IMR-90 (cell line): ENCODE data around the gene MRPL49. TPM values are rescaled to one million over a fixed set of nuclear protein-coding genes. Genes with fewer than 3 reads are reported as not detected.

Experiments
- ATAC-seq: fragments of 200-7000 bp; cut with Tn5 transposase; 2 replicates; pipeline ENCODE4 v1.9.1; 2020; ENCODE audit warnings: low read depth, mild to moderate bottlenecking, moderate library complexity
- BruUV-seq: library from RNA; stranded (reverse); fragments of 400-500 nt; replicated peaks from 2 replicates; lab custom pipeline; 2021; lab: Mats Ljungman, UMichigan
- CTCF ChIA-PET: fragments of 300-600 bp; formaldehyde crosslinking; extraction: SDS; loops from one replicate; lab custom pipeline; 2021; ENCODE audit warnings: antibody characterized with exemption; lab: Yijun Ruan, JAX
- POLR2A ChIA-PET: fragments of 300-600 bp; sonication (Branson Sonifier 250); formaldehyde crosslinking; loops from one replicate; lab custom pipeline; 2022; ENCODE audit warnings: antibody characterized with exemption; ENCODE audit not compliant: unreplicated experiment; lab: Charles Lee
- DNase-seq: peaks from one replicate; pipeline ENCODE4 v3.0.0; 2013
- H2AFZ ChIP-seq: replicated peaks from 2 replicates; pipeline ENCODE3; 2013; ENCODE audit warnings: low read length, mild to moderate bottlenecking; ENCODE audit not compliant: poor library complexity
- H2AK5ac ChIP-seq: 2 replicates; pipeline ENCODE4 v1.6.1; 2013; ENCODE audit warnings: low read depth, low read length, inconsistent platforms
- H2AK9ac ChIP-seq: replicated peaks from 2 replicates; pipeline ENCODE3; 2013; ENCODE audit warnings: mild to moderate bottlenecking, low read depth, low read length, moderate library complexity; ENCODE audit not compliant: poor library complexity
- H2BK120ac ChIP-seq: 2 replicates; pipeline ENCODE4 v1.6.1; 2013; ENCODE audit warnings: low read depth, low read length, inconsistent platforms
- H2BK15ac ChIP-seq: 3 replicates; pipeline ENCODE4 v1.6.1; 2013; ENCODE audit warnings: low read depth, low read length, inconsistent platforms
- H2BK20ac ChIP-seq: 2 replicates; pipeline ENCODE4 v1.6.1; 2013; ENCODE audit warnings: low read depth, mild to moderate bottlenecking, inconsistent platforms, low read length, moderate library complexity
- H2BK5ac ChIP-seq: 2 replicates; pipeline ENCODE4 v1.6.1; 2013; ENCODE audit warnings: mild to moderate bottlenecking, low read depth, low read length, inconsistent platforms; ENCODE audit not compliant: poor library complexity, severe bottlenecking
- H3K14ac ChIP-seq: replicated peaks from 2 replicates; pipeline ENCODE4 v1.6.1; 2013; ENCODE audit warnings: low read depth, low read length, inconsistent platforms
- H3K18ac ChIP-seq: 2 replicates; pipeline ENCODE4 v1.6.1; 2013; ENCODE audit warnings: low read depth, low read length, control low read depth
- H3K23ac ChIP-seq: 2 replicates; pipeline ENCODE4 v1.6.1; 2013; ENCODE audit warnings: low read depth, low read length, inconsistent platforms
- H3K27ac ChIP-seq: 2 replicates; pipeline ENCODE4 v1.5.1; 2013; ENCODE audit warnings: mild to moderate bottlenecking, control low read depth, low read length; ENCODE audit not compliant: insufficient read depth
- H3K27me3 ChIP-seq: 2 replicates; pipeline ENCODE4 v1.6.1; 2013; ENCODE audit warnings: low read length; ENCODE audit not compliant: control insufficient read depth, insufficient read depth
- H3K36me3 ChIP-seq: 2 replicates; pipeline ENCODE4 v1.6.1; 2013; ENCODE audit warnings: low read length, mixed read lengths; ENCODE audit not compliant: control insufficient read depth, insufficient read depth
- H3K4ac ChIP-seq: 2 replicates; pipeline ENCODE4 v1.6.1; 2013; ENCODE audit warnings: low read depth, low read length, inconsistent platforms
- H3K4me1 ChIP-seq: 2 replicates; pipeline ENCODE4 v1.6.1; 2013; ENCODE audit warnings: low read length, mixed read lengths; ENCODE audit not compliant: control insufficient read depth, insufficient read depth
- H3K4me2 ChIP-seq: 2 replicates; pipeline ENCODE4 v1.6.1; 2013; ENCODE audit warnings: low read depth, mild to moderate bottlenecking, control low read depth, low read length, moderate library complexity
- H3K4me3 ChIP-seq: 2 replicates; pipeline ENCODE4 v1.5.1; 2013; ENCODE audit warnings: low read depth, mild to moderate bottlenecking, control low read depth, low read length, moderate library complexity; ENCODE audit not compliant: insufficient read depth
- H3K56ac ChIP-seq: 2 replicates; pipeline ENCODE4 v1.6.1; 2013; ENCODE audit warnings: low read length, inconsistent platforms; ENCODE audit not compliant: insufficient read depth; ENCODE audit errors: extremely low read depth
- H3K79me1 ChIP-seq, 2 experiments: 2 replicates each; pipeline ENCODE4 v1.6.1; 2013; ENCODE audit warnings: low read length in 2 of 2, inconsistent platforms in 1 of 2, low read depth in 1 of 2
- H3K9ac ChIP-seq: 2 replicates; pipeline ENCODE4 v1.6.1; 2013; ENCODE audit warnings: low read depth, low read length, control low read depth
- H3K9me1 ChIP-seq: 2 replicates; pipeline ENCODE4 v1.6.1; 2013; ENCODE audit warnings: low read length, inconsistent platforms; ENCODE audit not compliant: insufficient read depth
- H3K9me3 ChIP-seq: 2 replicates; pipeline ENCODE4 v1.6.1; 2013; ENCODE audit warnings: low read length; ENCODE audit not compliant: control insufficient read depth, insufficient read depth
- H4K20me1 ChIP-seq: 2 replicates; pipeline ENCODE4 v1.6.1; 2013; ENCODE audit warnings: low read length, inconsistent platforms; ENCODE audit not compliant: insufficient read depth
- H4K5ac ChIP-seq: 2 replicates; pipeline ENCODE4 v1.6.1; 2013; ENCODE audit warnings: mild to moderate bottlenecking, low read depth, low read length, control low read depth
- H4K8ac ChIP-seq, 2 experiments: 2 replicates each; pipeline ENCODE4 v1.6.1; 2013; ENCODE audit warnings: low read depth in 2 of 2, low read length in 2 of 2, control low read depth in 1 of 2, inconsistent platforms in 1 of 2
- H4K91ac ChIP-seq: 2 replicates; pipeline ENCODE4 v1.6.1; 2013; ENCODE audit warnings: low read depth, low read length, inconsistent platforms; ENCODE audit not compliant: insufficient read depth
- BHLHE40 ChIP-seq: fragments of 150-350 bp; IDR thresholded peaks from 2 replicates; pipeline ENCODE4 v1.6.1; 2016; ENCODE audit warnings: mild to moderate bottlenecking, low read depth, low read length
- CEBPB ChIP-seq: IDR thresholded peaks from 2 replicates; pipeline ENCODE4 v1.6.1; 2012; ENCODE audit warnings: low read depth, low read length, improper control_type of control experiment
- CHD1 ChIP-seq: IDR thresholded peaks from 2 replicates; pipeline ENCODE4 v1.6.1; 2012; ENCODE audit warnings: low read depth, low read length, improper control_type of control experiment
- FOS ChIP-seq: fragments of 150-350 bp; IDR thresholded peaks from 2 replicates; pipeline ENCODE4 v1.6.1; 2016; ENCODE audit warnings: low read depth, low read length
- MAFK ChIP-seq: IDR thresholded peaks from 2 replicates; pipeline ENCODE4 v1.6.1; 2012; ENCODE audit warnings: low read depth, low read length, improper control_type of control experiment
- MAZ ChIP-seq: IDR thresholded peaks from 2 replicates; pipeline ENCODE4 v1.6.1; 2012; ENCODE audit warnings: low read depth, mild to moderate bottlenecking, low read length, improper control_type of control experiment, moderate library complexity, borderline replicate concordance
- MXI1 ChIP-seq: IDR thresholded peaks from 2 replicates; pipeline ENCODE4 v1.6.1; 2012; ENCODE audit warnings: low read depth, mild to moderate bottlenecking, low read length, moderate library complexity, borderline replicate concordance
- NFE2L2 ChIP-seq: fragments of 150-350 bp; IDR thresholded peaks from 2 replicates; pipeline ENCODE4 v1.6.1; 2016; ENCODE audit warnings: low read depth, mild to moderate bottlenecking, low read length
- POLR2A ChIP-seq: IDR thresholded peaks from 2 replicates; pipeline ENCODE4 v1.6.1; 2012; ENCODE audit warnings: mild to moderate bottlenecking, low read depth, low read length
- RAD21 ChIP-seq: IDR thresholded peaks from 2 replicates; pipeline ENCODE4 v1.6.1; 2012; ENCODE audit warnings: low read length, improper control_type of control experiment
- RCOR1 ChIP-seq: IDR thresholded peaks from 2 replicates; pipeline ENCODE4 v1.6.1; 2012; ENCODE audit warnings: mild to moderate bottlenecking, low read length, improper control_type of control experiment; ENCODE audit not compliant: insufficient replicate concordance
- RFX5 ChIP-seq: IDR thresholded peaks from 2 replicates; pipeline ENCODE4 v1.8.0; 2012; ENCODE audit warnings: low read depth, mild to moderate bottlenecking, low read length, moderate library complexity
- SMC3 ChIP-seq: fragments of 150-350 bp; IDR thresholded peaks from 2 replicates; pipeline ENCODE4 v1.6.1; 2016; ENCODE audit warnings: low read depth, mild to moderate bottlenecking, antibody characterized with exemption, low read length, moderate library complexity
- USF2 ChIP-seq: fragments of 150-350 bp; IDR thresholded peaks from 2 replicates; pipeline ENCODE4 v1.6.1; 2017; ENCODE audit warnings: mild to moderate bottlenecking, antibody characterized with exemption, low read length, low read depth
- WGBS, 2 experiments: methylation state at CpG; one replicate each; pipeline versions ENCODE4 v1.1.5 to v1.1.7; 2013; ENCODE audit warnings: missing lambda C conversion rate in 2 of 2; ENCODE audit not compliant: insufficient read length in 1 of 2; ENCODE audit errors: extremely low coverage in 2 of 2; 5-methylcytosine and 5-hydroxymethylcytosine counted together
- dilution Hi-C: fragments of 300-500 bp; cut with HindIII; formaldehyde crosslinking; loops from one replicate; pipeline ENCODE4 v1.14.3; 2018; ENCODE audit warnings: low sequenced_read_pairs; ENCODE audit not compliant: unreplicated experiment
- in situ Hi-C: fragments of 300-500 bp; cut with MboI; formaldehyde crosslinking; loops from 3 replicates; pipeline ENCODE4 v1.14.3; 2019; ENCODE audit warnings: low sequenced_read_pairs, inconsistent platforms, mixed read lengths
- intact Hi-C: fragments of 100-400 bp; cut with micrococcal nuclease; formaldehyde crosslinking; loops from 2 replicates; pipeline ENCODE4 v1.10.0; 2022
- polyA plus RNA-seq, 3 experiments: library from polyadenylated mRNA; depleted of rRNA; stranded (reverse); fragments of >200 nt; gene quantifications; 2 replicates each; pipeline ENCODE4 v1.2.3, GENCODE V29; 2012; ENCODE audit warnings: low replicate concordance in 1 of 3
- total RNA-seq: library from RNA; depleted of rRNA; stranded (reverse); fragments of >200 nt; gene quantifications from 2 replicates; pipeline ENCODE4 v1.2.3, GENCODE V29; 2012
- TF ChIP-seq, protein P1 (sequence below): fragments of 150-350 bp; IDR thresholded peaks from 2 replicates; pipeline ENCODE4 v1.6.1; 2016; ENCODE audit warnings: low read depth, mild to moderate bottlenecking, low read length, moderate library complexity, borderline replicate concordance
- TF ChIP-seq, protein P2 (sequence below): conservative IDR thresholded peaks from 2 replicates; pipeline ENCODE4 v1.5.1; 2012; ENCODE audit warnings: mild to moderate bottlenecking, low read depth, low read length, improper control_type of control experiment

Gene MRPL49
- total and polyA plus RNA-seq, 2 of the 4 experiments (the other 2 are of a cell fraction), result 55.2 to 56.8 TPM

GRCh38 chr11:65167656-65168055, 45.5 kb downstream of the MRPL49 start:
- Histone ChIP-seq H3K14ac (no peak overlapping the region), H3K27ac (no peak overlapping the region), H4K8ac (no peak overlapping the region), H3K56ac (no peak overlapping the region), H2AK5ac (no peak overlapping the region), H3K79me1 (no peaks in the 10 kb centered on the region), H3K18ac (no peak overlapping the region), H3K23ac (no peak overlapping the region), H3K4me3 (no peak overlapping the region), H4K5ac (no peak overlapping the region), H3K9me1 (peaks cover 10% of the 10 kb centered on the region; the same call in 1 of the 2 replicates), H3K4me1 (peaks cover 10% of the 10 kb centered on the region), H2BK15ac (no peak overlapping the region), H3K4me2 (no peak overlapping the region), H3K9ac (no peak overlapping the region), H2BK5ac (no peak overlapping the region), H4K20me1 (no peaks in the 10 kb centered on the region), H3K36me3 (no peaks in the 10 kb centered on the region), H2AK9ac (no peak overlapping the region), H2BK120ac (no peak overlapping the region), H2BK20ac (no peak overlapping the region), H4K91ac (no peak overlapping the region), H3K27me3 (no peaks in the 10 kb centered on the region), H3K9me3 (no peaks in the 10 kb centered on the region), H2AFZ (no peak overlapping the region), H3K4ac (no peak overlapping the region)
- WGBS, 2 experiments, result no CpG with 5 or more reads among the region's 3 CpGs
- no peak for DNase-seq
- dilution Hi-C loops, result no loop called here
- TF ChIP-seq FOS, result no peak
- no peak for TF ChIP-seq MXI1
- TF ChIP-seq NFE2L2, result no peak
- no peak for TF ChIP-seq CEBPB
- no peak for TF ChIP-seq RFX5
- no peak for TF ChIP-seq USF2
- TF ChIP-seq MAFK, result no peak
- TF ChIP-seq, protein P1, sequence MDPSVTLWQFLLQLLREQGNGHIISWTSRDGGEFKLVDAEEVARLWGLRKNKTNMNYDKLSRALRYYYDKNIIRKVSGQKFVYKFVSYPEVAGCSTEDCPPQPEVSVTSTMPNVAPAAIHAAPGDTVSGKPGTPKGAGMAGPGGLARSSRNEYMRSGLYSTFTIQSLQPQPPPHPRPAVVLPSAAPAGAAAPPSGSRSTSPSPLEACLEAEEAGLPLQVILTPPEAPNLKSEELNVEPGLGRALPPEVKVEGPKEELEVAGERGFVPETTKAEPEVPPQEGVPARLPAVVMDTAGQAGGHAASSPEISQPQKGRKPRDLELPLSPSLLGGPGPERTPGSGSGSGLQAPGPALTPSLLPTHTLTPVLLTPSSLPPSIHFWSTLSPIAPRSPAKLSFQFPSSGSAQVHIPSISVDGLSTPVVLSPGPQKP, result no peak
- TF ChIP-seq RAD21, result no peak
- no peak for TF ChIP-seq POLR2A
- TF ChIP-seq CHD1, result no peak
- TF ChIP-seq, protein P2, sequence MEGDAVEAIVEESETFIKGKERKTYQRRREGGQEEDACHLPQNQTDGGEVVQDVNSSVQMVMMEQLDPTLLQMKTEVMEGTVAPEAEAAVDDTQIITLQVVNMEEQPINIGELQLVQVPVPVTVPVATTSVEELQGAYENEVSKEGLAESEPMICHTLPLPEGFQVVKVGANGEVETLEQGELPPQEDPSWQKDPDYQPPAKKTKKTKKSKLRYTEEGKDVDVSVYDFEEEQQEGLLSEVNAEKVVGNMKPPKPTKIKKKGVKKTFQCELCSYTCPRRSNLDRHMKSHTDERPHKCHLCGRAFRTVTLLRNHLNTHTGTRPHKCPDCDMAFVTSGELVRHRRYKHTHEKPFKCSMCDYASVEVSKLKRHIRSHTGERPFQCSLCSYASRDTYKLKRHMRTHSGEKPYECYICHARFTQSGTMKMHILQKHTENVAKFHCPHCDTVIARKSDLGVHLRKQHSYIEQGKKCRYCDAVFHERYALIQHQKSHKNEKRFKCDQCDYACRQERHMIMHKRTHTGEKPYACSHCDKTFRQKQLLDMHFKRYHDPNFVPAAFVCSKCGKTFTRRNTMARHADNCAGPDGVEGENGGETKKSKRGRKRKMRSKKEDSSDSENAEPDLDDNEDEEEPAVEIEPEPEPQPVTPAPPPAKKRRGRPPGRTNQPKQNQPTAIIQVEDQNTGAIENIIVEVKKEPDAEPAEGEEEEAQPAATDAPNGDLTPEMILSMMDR, result no peak
- TF ChIP-seq RCOR1, result no peak
- TF ChIP-seq MAZ, result no peak
- no peak for TF ChIP-seq SMC3
- TF ChIP-seq BHLHE40, result no peak
- BruUV-seq, result no TSS peak
- intact Hi-C loops, result no loop called here
- ChIA-PET POLR2A (no interaction called here), CTCF (no interaction called here)
- in situ Hi-C loops, result no loop called here
- no peak for ATAC-seq
